Neural cell (in vitro differentiated cells): ENCODE measurements around the gene OAS1. TPM values are rescaled to one million over a fixed set of nuclear protein-coding genes. Genes with fewer than 3 reads are reported as not detected.

Experiments
- H2AFZ ChIP-seq: fragments of 200-600, 300-800 bp; sonication (generic), shearing (Covaris generic); 2 replicates; pipeline ENCODE4 v1.6.0; 2014; ENCODE audit warnings: low read depth, mild to moderate bottlenecking, antibody characterized with exemption, low read length, moderate library complexity
- H3F3A ChIP-seq: fragments of 200-600 bp; shearing (Covaris generic); 2 replicates; pipeline ENCODE4 v1.6.1; 2016; ENCODE audit warnings: mild to moderate bottlenecking, moderate library complexity, mixed read lengths, antibody characterized with exemption, low read length; ENCODE audit not compliant: insufficient read depth, poor library complexity, severe bottlenecking
- H3K27ac ChIP-seq: fragments of 200-600, 300-800 bp; sonication (generic), shearing (Covaris generic); 2 replicates; pipeline ENCODE4 v1.5.1; 2014; ENCODE audit warnings: mild to moderate bottlenecking, low read length, moderate library complexity
- H3K27me3 ChIP-seq: fragments of 300-800, 200-600 bp; sonication (generic), shearing (Covaris generic); 2 replicates; pipeline ENCODE4 v1.6.0; 2014; ENCODE audit warnings: mild to moderate bottlenecking, low read depth, low read length, moderate library complexity; ENCODE audit not compliant: insufficient read depth
- H3K36me3 ChIP-seq: fragments of 300-800, 200-600 bp; sonication (generic), shearing (Covaris generic); 2 replicates; pipeline ENCODE4 v1.5.1; 2014; ENCODE audit warnings: mild to moderate bottlenecking, antibody characterized with exemption, low read length, moderate library complexity; ENCODE audit not compliant: insufficient read depth
- H3K4me2 ChIP-seq: fragments of 300-800, 200-600 bp; sonication (generic), shearing (Covaris generic); 2 replicates; pipeline ENCODE4 v1.6.0; 2014; ENCODE audit warnings: mild to moderate bottlenecking, low read length
- H3K4me3 ChIP-seq: fragments of 300-800, 200-600 bp; sonication (generic), shearing (Covaris generic); 2 replicates; pipeline ENCODE4 v1.5.1; 2014; ENCODE audit warnings: mild to moderate bottlenecking, low read length, moderate library complexity
- H3K79me2 ChIP-seq: fragments of 200-600 bp; shearing (Covaris generic); replicated peaks from 2 replicates; pipeline ENCODE4 v1.6.0; 2014; ENCODE audit warnings: mild to moderate bottlenecking, low read length, moderate library complexity; ENCODE audit not compliant: insufficient read depth
- H3K9ac ChIP-seq: fragments of 300-800, 200-600 bp; sonication (generic), shearing (Covaris generic); 2 replicates; pipeline ENCODE4 v1.6.1; 2016; ENCODE audit warnings: mild to moderate bottlenecking, low read length, mixed read lengths
- H3K9me2 ChIP-seq: fragments of 200-600 bp; shearing (Covaris generic); 2 replicates; pipeline ENCODE4 v1.6.1; 2016; ENCODE audit warnings: mild to moderate bottlenecking, low read length, mixed read lengths; ENCODE audit not compliant: insufficient read depth
- H3K9me3 ChIP-seq: fragments of 200-600, 300-800 bp; sonication (generic), shearing (Covaris generic); 2 replicates; pipeline ENCODE4 v1.6.1; 2016; ENCODE audit warnings: mild to moderate bottlenecking, mixed run types, low read length, moderate library complexity, mixed read lengths
- H4K20me1 ChIP-seq: fragments of 200-600 bp; shearing (Covaris generic); 2 replicates; pipeline ENCODE4 v1.6.1; 2016; ENCODE audit warnings: mild to moderate bottlenecking, mixed run types; ENCODE audit not compliant: insufficient read depth
- CTCF ChIP-seq: fragments of 450-650 bp; IDR thresholded peaks from 2 replicates; pipeline ENCODE4 v1.5.1; 2014; ENCODE audit warnings: antibody characterized with exemption, mild to moderate bottlenecking, moderate library complexity; ENCODE audit not compliant: poor library complexity, severe bottlenecking
- EP300 ChIP-seq: fragments of 450-650 bp; conservative IDR thresholded peaks from 2 replicates; pipeline ENCODE4 v1.6.1; 2014; ENCODE audit warnings: antibody characterized with exemption, mild to moderate bottlenecking, moderate library complexity; ENCODE audit not compliant: poor library complexity, severe bottlenecking
- EZH2 ChIP-seq: fragments of 200-600, 300-800 bp; shearing (Covaris generic), sonication (generic); IDR thresholded peaks from 2 replicates; pipeline ENCODE4 v1.6.1; 2014; ENCODE audit warnings: antibody characterized with exemption, low read length, borderline replicate concordance, mild to moderate bottlenecking; ENCODE audit not compliant: insufficient read depth, poor library complexity, severe bottlenecking
- MXI1 ChIP-seq: fragments of 450-650 bp; conservative IDR thresholded peaks from 2 replicates; pipeline ENCODE4 v1.6.1; 2014; ENCODE audit warnings: antibody characterized with exemption, mild to moderate bottlenecking; ENCODE audit not compliant: poor library complexity, severe bottlenecking
- POLR2AphosphoS5 ChIP-seq: IDR thresholded peaks from 2 replicates; pipeline ENCODE4 v1.6.1; 2012
- RAD21 ChIP-seq: fragments of 450-650 bp; conservative IDR thresholded peaks from 2 replicates; pipeline ENCODE4 v1.6.1; 2014; ENCODE audit warnings: antibody characterized with exemption, mild to moderate bottlenecking, moderate library complexity
- REST ChIP-seq: IDR thresholded peaks from 2 replicates; pipeline ENCODE4 v1.6.1; 2012; ENCODE audit warnings: borderline replicate concordance
- SMC3 ChIP-seq: fragments of 450-650 bp; conservative IDR thresholded peaks from 2 replicates; pipeline ENCODE4 v1.6.1; 2014; ENCODE audit warnings: antibody characterized with exemption, mild to moderate bottlenecking, moderate library complexity; ENCODE audit not compliant: poor library complexity
- TAF1 ChIP-seq: IDR thresholded peaks from 2 replicates; pipeline ENCODE4 v1.6.1; 2012; ENCODE audit warnings: low read depth
- polyA plus RNA-seq: library from polyadenylated mRNA; depleted of rRNA; stranded (reverse); fragments of >200 nt; gene quantifications from 2 replicates; pipeline ENCODE4 v1.2.3, GENCODE V29; 2014

OAS1 gene
- polyA plus RNA-seq, 1 donor from 2014 or later, result not detected

- no peaks in the 10 kb centered on the region for H3K36me3 ChIP-seq
- no peak overlapping the region for H3K4me2 ChIP-seq
- H3K4me3 ChIP-seq, result no peak overlapping the region
- no peaks in the 10 kb centered on the region for H3K9me2 ChIP-seq
- no peak overlapping the region for H3K9ac ChIP-seq
- no peak for TF ChIP-seq TAF1
- TF ChIP-seq REST, result no peak
- no peak for TF ChIP-seq POLR2AphosphoS5
- TF ChIP-seq RAD21, result no peak
- TF ChIP-seq MXI1, result no peak
- TF ChIP-seq EP300, result no peak
- no peak for TF ChIP-seq EZH2
- TF ChIP-seq SMC3, result no peak
- no peaks in the 10 kb centered on the region for H3K79me2 ChIP-seq
- no peak overlapping the region for H3K27ac ChIP-seq
- H3K9me3 ChIP-seq, result no peaks in the 10 kb centered on the region
- no peaks in the 10 kb centered on the region for H3K27me3 ChIP-seq
- no peak overlapping the region for H2AFZ ChIP-seq
- no peaks in the 10 kb centered on the region for H3F3A ChIP-seq
- no peaks in the 10 kb centered on the region for H4K20me1 ChIP-seq
Measured at GRCh38 chr12:112892856-112893255, 13.9 kb upstream of the OAS1 start.

DNA sequence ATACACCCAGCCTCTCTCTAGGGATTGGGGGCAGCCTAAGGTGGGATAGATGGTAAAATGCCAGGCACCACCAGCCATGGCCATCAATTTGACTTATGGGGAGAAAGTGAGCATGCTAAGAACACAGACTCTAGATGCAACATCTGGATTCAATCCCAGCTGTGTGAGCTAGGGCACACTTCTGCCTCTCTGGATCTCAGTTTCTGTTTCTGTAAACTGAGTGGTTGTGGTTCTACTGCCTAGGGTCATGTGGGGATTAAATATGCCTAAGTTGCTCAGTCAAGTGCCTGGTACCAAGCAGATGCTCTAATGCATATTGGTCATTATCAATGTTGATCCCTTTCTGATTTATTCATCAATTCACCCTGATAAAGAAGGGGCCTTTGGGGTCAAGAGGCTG lies 12.6 kb upstream of the OAS1 start:
- Histone ChIP-seq H3K27ac (no peak overlapping the region), H2AFZ (no peak overlapping the region), H3K9me2 (no peaks in the 10 kb centered on the region), H4K20me1 (no peaks in the 10 kb centered on the region), H3K79me2 (no peaks in the 10 kb centered on the region), H3K4me3 (no peak overlapping the region), H3K9ac (no peak overlapping the region), H3K27me3 (no peaks in the 10 kb centered on the region), H3K36me3 (no peaks in the 10 kb centered on the region), H3K9me3 (no peaks in the 10 kb centered on the region), H3F3A (no peaks in the 10 kb centered on the region), H3K4me2 (no peak overlapping the region)
- no peak for TF ChIP-seq EZH2
- no peak for TF ChIP-seq SMC3
- TF ChIP-seq REST, result no peak
- TF ChIP-seq MXI1, result no peak
- no peak for TF ChIP-seq RAD21
- TF ChIP-seq TAF1, result no peak
- no peak for TF ChIP-seq CTCF
- no peak for TF ChIP-seq EP300
- no peak for TF ChIP-seq POLR2AphosphoS5
